Lower leg skin (tissue), 3 donors: ENCODE data around the gene PIP4P1.

ENCODE experiments used
- POLR2A ChIP-seq, 2 donors: fragments of 450-650 bp; IDR thresholded peaks; one replicate each; pipeline ENCODE4 v1.6.1; 2016 to 2017; ENCODE audit warnings: antibody characterized with exemption in 2 of 2, mild to moderate bottlenecking in 1 of 2, moderate library complexity in 1 of 2
- TF ChIP-seq, protein P1 (sequence below), 3 donors: fragments of 450-650 bp; IDR thresholded peaks; one replicate each; pipeline ENCODE4 v1.5.1; 2016; ENCODE audit warnings: antibody characterized with exemption in 3 of 3, mild to moderate bottlenecking in 3 of 3, moderate library complexity in 2 of 3

- TF ChIP-seq, protein P1, sequence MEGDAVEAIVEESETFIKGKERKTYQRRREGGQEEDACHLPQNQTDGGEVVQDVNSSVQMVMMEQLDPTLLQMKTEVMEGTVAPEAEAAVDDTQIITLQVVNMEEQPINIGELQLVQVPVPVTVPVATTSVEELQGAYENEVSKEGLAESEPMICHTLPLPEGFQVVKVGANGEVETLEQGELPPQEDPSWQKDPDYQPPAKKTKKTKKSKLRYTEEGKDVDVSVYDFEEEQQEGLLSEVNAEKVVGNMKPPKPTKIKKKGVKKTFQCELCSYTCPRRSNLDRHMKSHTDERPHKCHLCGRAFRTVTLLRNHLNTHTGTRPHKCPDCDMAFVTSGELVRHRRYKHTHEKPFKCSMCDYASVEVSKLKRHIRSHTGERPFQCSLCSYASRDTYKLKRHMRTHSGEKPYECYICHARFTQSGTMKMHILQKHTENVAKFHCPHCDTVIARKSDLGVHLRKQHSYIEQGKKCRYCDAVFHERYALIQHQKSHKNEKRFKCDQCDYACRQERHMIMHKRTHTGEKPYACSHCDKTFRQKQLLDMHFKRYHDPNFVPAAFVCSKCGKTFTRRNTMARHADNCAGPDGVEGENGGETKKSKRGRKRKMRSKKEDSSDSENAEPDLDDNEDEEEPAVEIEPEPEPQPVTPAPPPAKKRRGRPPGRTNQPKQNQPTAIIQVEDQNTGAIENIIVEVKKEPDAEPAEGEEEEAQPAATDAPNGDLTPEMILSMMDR (IDR thresholded peaks at IDR 0.05) = no peak
- peak in 1 of 2 donors; percentile 89 for TF ChIP-seq POLR2A (IDR thresholded peaks at IDR 0.05)
Observed at GRCh38 chr14:20461225-20462141, at the start of gene PIP4P1.
